Activated CD4-positive, CD25-positive, alpha-beta regulatory T cell treated with anti-CD3 and anti-CD28 coated beads, Interleukin-2, amount 50 U/mL, for 72 hours (primary cell): ENCODE results near the gene DNAH3.
"Not testable (repeated sequence)": the region's sequence is repeated elsewhere in the genome, so short reads cannot be mapped to it uniquely, and the experiment has no call there.

Experiments used
- DNase-seq: peaks from one replicate; pipeline ENCODE4 v3.0.0; 2021

Gene DNAH3

GRCh38 chr16:21150375-21151001 is at the start of gene DNAH3:
Gene DNAH3 (minus strand): TSS chr16:21150846. CDS start chr16:21150319, 527 bp downstream.
- DNase-seq: no peak

GRCh38 chr16:21199607-21200218 is 49.1 kb upstream of the DNAH3 start:
- no peak for DNase-seq

- DNase-seq: no peak
Observed at GRCh38 chr16:21197621-21198020, 47.0 kb upstream of the DNAH3 start.

GRCh38 chr16:21197112-21197511 is 46.5 kb upstream of the DNAH3 start:
- no peak for DNase-seq

- not testable (repeated sequence) for DNase-seq
Observed at GRCh38 chr16:21195330-21195729, 44.7 kb upstream of the DNAH3 start.

GRCh38 chr16:21194771-21195301 is 44.2 kb upstream of the DNAH3 start:
- DNase-seq: no peak

GRCh38 chr16:21192991-21193390 is 42.3 kb upstream of the DNAH3 start:
- DNase-seq: no peak

GRCh38 chr16:21190599-21190998 is 40.0 kb upstream of the DNAH3 start:
- DNase-seq: no peak

- DNase-seq: no peak
Observed at GRCh38 chr16:21190013-21190412, 39.4 kb upstream of the DNAH3 start.

- no peak for DNase-seq
Observed at GRCh38 chr16:21189311-21189710, 38.7 kb upstream of the DNAH3 start.

GRCh38 chr16:21186326-21186691 is 35.7 kb upstream of the DNAH3 start:
- DNase-seq: no peak

GRCh38 chr16:21185659-21186325 is 35.1 kb upstream of the DNAH3 start:
- DNase-seq: no peak

- DNase-seq: peak; percentile 40
Observed at GRCh38 chr16:21184834-21185233, 34.2 kb upstream of the DNAH3 start.

GRCh38 chr16:21183995-21184394 is 33.3 kb upstream of the DNAH3 start:
- no peak for DNase-seq

- no peak for DNase-seq
Observed at GRCh38 chr16:21179983-21180365, 29.3 kb upstream of the DNAH3 start.

- no peak for DNase-seq
Observed at GRCh38 chr16:21179126-21179982, 28.7 kb upstream of the DNAH3 start.

- no peak for DNase-seq
Observed at GRCh38 chr16:21175397-21175796, 24.8 kb upstream of the DNAH3 start.

- DNase-seq: no peak
Observed at GRCh38 chr16:21172650-21173049, 22.0 kb upstream of the DNAH3 start.

- not testable (repeated sequence) for DNase-seq
Observed at GRCh38 chr16:21170116-21170515, 19.5 kb upstream of the DNAH3 start.

- no peak for DNase-seq
Observed at GRCh38 chr16:21169249-21169981, 18.8 kb upstream of the DNAH3 start.

GRCh38 chr16:21167929-21168602 is 17.4 kb upstream of the DNAH3 start:
- no peak for DNase-seq

- no peak for DNase-seq
Observed at GRCh38 chr16:21167360-21167759, 16.7 kb upstream of the DNAH3 start.
